Activated CD8-positive, alpha-beta memory T cell treated with anti-CD3 and anti-CD28 coated beads, Interleukin-2, amount 50 U/mL, for 24 hours (primary cell): Measurements from ENCODE around the gene ADD2.

ENCODE experiments used
- DNase-seq: peaks from one replicate; pipeline ENCODE4 v3.0.0-alpha.2; 2020; ENCODE audit errors: extremely low read depth

Gene ADD2

DNA sequence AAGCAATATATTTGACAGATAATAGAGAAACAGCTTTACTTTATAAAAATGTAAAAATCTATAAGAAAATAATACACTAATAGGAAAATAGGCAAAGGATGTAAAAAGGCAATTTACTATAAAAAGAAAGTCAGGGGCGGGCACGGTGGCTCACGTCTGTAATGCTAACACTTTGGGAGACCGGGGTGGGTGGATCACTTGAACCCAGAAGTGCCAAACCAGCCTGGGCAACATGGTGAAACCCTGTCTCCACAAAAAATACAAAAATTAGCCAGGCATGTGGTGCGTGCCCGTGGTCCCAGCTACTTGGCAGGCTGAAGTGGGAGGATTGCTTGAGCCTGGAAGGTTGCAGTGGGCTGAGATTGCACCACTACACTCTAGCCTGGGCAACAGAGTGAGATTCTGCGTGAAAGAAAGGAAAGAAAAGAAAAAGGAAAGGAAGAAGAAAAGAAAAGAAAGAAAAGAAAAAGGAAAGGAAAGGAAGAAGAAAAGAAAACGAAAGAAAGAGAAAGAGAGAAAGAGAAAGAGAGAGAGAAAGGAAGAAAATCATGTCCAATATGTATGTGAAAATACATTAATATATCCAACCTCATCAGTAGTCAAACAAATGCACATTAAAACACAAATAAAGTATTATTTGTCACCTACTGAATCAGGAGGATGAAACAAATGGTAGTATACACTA lies 65.1 kb downstream of the ADD2 start:
- no peak for DNase-seq

DNA sequence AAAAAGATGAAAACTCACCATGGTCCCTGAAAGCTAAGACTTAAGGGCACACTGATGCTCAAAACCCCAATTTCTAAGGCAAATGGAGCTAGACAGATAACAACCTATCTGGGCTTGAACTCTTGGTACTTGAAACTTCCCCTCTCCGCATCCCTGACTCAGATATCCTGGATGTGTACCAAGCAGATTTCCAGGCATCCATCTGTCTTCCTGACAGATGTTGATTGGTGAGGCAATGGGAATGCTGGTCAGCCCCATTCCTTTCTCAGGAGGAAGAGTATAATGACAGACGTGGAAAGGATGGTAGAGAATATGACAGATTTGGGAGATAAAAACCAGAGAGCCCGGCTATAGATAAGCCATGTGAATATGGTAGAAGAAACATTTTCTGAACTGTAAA lies 69.2 kb downstream of the ADD2 start:
- no peak for DNase-seq

DNA sequence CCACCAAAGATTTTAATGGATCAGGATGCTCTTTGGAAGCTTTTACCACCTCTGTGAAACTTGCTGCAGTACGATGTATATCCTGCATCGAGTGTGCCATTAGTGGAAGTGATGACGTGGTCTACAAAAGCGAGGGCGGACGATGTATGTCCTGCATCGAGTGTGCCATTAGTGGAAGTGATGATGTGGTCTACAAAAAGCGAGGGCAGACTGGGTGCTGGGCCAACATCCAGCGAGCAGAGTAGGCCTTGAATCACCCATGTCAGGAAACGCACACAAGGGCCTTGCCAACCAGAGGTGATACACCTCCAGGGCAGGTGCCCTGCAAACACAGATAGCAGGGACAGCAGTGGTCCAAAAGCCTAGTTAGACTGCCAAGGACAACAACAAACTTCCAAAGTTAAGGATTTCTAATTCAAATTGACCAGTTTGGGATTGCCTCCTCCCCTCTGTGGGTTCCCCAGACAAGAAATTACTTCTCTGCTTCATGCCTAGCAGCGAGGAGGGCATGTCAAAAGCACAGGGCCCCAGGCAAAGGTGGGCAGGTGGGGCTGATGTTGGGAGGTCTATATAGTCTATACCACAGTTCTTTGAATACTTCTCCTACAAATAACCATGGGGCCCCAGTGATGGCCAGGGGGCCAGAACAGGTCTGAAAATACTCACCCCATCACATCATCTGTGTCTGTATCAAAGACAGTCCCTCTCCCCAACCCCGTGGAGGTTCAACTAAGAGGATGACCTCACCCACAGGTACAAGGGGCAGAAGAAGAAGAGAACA lies 70.2 kb downstream of the ADD2 start:
- DNase-seq: no peak

DNA sequence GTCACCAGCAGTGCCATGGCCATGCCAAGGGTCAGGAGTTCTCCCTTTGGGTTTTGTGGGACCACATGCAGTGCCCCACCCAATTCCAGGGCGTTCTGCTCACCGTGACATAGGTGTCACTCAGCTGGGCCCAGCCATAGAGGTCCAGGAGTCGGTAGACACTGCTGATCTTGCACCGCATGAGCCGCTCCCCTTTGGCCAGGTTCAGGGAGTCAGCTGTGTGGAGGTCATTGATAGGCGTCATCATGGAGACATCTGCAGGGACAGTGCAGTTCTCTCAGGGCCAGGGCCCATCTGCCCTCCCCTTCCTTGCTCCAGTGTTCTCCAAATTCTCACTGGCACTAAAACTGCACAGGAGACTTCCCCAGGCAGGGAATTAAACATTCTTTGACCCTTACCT lies 71.9 kb downstream of the ADD2 start:
- DNase-seq: no peak

DNA sequence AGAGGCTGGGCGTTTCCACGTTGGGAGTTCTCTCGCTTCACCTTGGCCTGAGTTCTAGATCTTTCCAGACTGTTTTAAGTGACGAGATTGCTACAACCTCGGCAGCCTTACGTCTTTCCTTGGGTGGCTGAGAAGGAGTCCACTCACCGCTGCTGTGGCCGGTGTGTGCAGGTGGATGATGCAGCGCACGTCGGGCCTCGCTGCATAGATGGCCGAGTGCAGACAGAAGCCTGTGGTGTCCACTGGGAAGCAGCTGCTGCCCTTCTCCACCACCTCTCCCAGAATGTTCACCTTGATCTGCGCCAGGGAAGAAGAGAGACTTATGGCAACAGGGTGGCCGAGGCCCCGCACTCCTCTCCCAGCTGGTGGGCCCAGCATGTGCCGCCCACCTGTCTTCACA lies 75.7 kb downstream of the ADD2 start:
- no peak for DNase-seq

DNA sequence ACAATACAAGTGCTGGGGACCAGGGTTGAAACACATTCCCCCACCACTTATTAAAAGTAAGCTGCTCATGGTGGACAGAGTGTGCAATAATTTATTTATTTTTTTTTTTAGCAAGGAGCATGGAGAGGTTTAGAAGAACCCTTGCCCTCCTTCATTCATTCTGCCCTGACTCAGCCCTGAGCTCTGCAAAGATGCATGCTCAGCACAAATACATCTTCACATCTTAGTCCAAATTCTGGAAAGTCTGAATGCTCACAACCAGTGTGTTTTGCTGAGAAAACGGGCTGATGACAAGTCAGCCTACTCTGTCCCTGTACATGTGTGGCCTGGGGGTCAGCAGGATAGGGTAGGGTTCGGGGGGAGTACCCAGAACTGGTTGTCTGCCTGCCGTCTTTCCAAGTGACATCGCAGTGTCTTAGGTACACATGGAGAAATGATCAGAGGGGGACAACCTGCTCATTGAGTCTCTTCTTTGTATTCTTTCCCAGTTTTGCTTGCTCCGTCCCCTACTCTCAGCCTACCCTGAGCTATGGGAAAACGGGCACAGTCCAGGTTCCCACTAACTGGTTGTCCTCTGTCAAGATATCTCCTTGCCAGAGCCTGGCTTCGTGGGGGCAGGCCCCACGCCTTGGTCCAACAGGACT lies 76.4 kb downstream of the ADD2 start:
- no peak for DNase-seq

DNA sequence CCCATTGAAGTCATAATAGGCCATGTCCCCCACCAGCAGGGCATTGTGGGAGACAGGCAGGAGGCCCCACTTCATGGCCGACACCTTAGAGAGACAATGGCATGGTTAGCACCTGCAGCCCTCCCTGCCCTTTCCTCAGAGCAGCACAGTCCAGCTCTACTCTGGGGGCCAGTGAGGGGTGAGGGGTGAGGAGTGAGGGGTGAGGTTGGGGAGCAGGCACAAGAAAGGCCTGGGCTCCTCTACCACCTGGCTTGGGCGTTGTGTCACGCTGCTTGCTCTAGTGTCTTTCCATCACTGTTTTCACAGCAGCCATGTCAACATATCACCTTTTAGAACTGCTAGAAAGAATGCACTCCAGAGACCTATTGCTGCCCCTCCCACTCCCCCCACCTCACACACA lies 77.2 kb downstream of the ADD2 start:
- no peak for DNase-seq

DNA sequence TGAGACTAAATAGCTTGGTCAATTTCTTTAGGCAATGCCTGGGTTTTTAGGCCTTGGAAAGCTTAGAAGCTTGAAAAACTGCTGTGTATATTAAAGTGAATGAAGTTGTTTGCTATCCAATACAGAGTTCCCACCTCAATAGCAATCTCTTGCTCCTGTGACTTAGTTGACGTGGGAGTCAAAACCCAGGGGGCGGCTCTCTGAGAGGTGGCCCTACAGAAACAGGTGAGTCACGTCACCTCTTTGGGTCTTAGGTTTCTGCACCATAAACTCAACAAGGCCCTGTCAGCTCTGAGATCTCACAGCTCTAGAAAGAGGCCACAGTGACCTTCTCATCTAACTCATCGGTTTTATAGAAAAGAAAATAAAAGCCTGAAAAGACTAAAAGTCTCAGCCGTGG lies 79.6 kb downstream of the ADD2 start:
- DNase-seq: no peak

DNA sequence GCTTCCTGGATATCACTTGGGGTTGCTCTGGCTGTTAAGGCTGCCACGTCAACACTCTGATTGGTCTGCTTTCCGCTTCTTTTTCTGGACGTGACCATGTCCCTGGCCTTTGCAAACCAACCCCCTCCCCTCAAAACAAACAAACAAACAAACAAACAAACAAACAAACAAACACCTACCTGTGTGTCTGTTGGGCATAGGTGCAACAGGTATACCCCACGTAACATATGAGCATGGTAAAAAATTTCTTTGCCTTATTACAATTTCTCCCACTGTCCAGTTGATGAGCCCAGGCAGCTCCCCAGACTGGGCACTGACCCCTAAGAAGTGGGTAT lies 80.6 kb downstream of the ADD2 start:
- DNase-seq: no peak

DNA sequence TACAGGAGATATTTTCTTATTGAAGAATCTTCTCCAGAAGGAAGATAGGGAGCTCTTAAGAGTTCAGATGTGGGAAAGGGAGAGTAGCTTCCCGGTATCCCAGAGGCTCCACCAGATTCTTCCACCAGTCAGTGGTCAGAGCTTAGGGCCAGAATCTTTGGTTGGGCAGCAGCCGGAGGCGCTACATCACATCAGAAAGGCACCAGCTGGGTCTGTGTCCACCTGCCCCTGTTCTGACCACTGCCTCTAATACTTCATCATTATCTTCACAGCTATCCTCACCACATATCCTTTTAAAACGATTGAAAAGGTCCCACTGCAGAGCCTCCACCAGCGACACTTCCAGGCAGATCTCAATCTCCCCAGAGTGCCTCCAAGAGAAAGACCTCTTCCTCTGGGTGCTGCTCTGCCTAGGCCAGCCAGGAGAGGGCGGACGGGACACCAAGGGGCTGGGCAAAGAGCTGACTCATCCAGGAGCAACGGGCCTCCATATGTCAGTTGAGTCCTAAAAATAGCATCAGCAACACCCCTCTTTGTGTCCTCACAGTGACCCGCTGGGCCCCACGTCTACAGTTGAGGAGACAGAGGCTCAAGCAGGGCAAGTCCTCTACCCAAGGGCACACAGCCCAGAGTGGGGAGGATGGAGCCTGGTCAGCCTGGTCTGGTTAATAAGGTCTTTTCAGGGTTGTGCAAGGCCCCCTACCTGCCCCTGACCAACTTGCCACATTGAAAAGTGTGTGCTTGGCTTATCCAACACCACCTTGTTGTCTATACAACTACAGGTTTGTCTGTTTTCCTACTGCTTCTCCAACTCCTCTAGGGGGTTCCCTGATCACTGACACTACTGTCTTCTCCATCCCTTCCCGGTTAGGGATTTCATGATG lies 81.2 kb downstream of the ADD2 start:
- peak; percentile 7 for DNase-seq

DNA sequence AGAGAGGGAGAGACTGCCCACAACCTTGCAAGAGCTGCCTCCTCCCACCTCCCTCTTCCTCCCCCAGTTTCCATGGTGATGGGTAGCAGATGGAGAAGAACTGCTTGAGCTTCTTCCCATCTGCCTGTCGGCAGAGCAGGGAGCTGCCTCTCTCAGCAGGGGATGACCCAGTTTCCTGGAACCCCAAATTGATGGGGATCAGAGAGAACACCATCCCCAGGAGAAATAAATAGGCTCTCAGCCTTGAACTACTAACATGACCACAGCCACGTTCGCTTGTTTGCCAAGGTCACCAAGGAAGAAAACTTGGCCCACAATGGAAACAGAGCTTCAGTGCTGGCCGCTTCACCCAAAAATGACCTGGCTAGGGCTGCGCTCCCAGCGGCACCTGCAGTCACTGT lies 82.2 kb downstream of the ADD2 start:
- no peak for DNase-seq

DNA sequence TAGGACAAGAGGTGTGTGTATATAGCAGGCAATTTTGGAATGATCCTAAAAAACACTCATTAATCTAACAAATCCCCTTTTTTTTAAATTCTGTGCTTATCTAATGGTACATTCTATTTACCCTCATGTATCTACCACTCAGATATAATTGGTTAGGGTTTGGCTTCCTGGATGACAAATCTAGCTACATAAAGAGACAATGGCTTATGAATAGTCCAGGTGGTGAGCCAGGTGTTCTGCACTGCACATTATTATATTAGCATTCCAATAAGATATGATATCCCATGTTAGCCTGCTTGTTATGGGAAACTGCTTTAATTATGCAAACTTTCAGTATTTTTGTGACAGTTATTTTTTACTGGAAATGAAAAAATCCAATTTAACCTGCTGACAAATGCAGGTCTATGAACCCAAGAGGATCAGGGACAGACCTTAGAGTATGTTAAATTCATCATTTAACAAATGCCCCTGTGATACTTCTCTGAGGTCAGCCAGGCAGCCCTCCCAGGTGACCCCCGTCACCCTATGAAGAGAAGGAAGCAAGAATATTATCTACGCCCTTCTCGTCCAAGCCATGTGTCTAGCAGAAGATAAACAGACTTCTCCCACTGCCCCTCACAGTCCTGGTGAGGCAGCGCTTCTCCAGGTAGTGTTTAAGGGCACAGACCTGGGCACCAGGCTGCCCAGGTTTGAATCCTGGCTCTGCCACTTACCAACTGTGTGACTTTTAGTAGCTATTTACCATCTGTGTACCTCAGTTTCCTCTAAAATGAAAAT lies 83.0 kb downstream of the ADD2 start:
- no peak for DNase-seq

DNA sequence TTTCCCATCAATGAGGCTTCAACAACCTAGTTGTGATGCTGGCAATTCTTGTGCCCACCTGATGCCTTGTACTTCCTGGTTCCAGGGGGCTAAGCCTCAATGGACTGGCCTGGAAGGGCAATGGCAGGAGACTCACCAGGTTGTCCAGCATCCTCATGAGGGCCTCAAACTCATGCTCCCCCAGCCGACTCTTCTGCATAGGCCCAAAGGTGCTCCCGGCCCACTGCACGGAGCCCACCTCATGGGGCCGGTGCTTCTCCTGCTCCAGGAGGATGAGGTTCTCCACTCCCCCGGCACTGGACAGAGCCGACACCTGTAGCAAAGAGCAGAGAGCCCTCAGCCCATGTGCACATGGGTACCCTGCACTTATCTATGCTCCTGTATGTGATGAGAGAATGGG lies 84.5 kb downstream of the ADD2 start:
- no peak for DNase-seq

DNA sequence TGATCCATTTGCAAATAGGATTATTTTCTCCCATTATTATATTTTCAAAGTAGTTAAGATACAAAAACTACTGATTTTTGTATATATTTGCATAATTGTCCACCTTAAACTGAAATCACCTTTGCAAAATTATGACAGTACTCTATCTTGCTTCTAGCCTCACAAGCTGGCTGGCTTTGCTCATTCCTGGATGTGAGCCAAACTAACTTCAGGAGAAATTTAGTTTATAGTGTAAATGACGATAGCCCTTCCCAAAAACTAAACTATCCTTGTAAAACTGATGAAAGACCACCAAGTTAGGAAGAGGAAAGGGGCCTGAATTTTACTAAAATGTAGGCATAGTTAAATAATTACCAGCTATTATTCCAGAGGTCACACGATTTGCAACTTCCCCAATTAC lies 87.3 kb downstream of the ADD2 start:
- no peak for DNase-seq

DNA sequence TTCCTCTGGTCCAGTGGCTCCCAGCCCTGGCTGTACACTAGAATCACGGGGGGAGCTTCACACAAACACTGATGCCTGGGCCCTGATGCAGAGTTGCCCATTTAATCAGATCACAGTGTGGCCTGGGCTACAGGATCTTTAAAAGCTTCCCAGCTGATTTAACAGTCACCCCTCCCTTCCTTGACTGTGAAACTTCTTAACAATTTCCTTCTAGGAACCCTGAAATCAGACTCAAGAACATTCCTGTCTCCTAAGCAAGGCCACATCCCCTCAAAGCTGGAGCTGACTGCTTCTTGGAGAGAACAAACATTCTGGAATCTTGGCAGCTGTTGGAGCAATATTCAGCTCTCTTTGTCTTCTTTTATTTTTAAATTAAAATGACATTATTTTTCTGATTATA lies 88.7 kb downstream of the ADD2 start:
- no peak for DNase-seq

DNA sequence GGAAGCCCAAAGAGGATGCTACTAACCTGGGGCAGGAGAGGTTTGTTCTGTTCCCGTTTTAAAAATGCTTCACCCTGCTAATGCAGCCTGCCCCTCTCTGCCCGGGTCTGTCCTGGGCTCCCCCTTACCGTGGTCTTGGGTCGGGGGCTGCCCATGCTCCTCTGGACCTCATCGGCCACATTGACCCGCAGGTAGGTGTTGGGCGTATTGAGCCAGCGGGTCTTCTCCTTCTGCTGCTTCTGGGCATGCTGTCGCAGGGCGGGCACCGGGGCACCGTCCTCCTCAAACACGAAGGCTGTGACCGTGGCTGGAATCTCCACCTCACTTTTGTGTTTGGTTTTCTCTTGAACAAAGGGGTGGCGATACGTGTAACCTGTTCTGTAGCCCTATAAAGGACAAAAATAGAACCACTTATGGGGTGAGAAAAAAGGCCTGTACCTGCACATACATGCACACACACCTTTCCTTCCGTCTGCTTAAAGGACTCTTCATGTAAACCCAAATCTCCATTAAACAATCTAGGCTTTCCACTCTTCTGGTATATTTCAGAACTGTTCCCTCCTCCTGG lies 89.3 kb downstream of the ADD2 start:
- no peak for DNase-seq

DNA sequence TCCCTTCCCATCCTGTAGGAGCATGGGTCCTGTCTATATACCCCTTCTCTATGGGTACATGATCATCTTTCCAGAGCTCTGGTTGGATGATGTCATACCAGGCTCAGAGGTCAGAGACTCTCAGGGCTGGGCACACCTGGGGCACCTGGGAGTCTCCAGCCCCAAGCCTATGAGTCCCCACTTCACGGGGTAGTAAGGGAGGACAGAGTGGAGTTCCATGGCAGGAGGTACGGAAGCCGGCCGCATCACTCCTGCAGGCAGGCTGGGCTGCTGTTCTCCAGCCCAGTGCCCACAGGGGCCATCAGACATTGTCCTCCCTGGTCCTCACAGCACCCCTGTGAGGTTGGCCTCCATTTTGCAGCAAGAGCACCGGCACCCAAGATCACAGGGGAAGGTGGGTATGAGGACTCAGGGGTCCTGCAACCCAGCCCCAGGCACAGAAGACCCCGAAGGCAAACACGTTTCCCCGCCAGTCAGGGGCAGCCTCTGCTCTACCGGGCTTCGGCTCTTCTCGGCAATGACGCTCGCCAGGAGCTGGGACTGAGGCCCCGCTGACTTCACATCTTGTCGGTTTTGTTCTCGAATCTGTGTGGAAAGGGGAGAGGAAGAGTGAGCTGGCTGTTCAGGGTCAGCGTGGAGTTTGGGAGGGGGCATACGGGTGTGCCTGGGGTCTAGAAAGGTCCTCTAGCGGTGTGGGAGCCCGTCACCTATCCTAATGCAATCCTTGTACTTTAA lies 91.5 kb downstream of the ADD2 start:
- no peak for DNase-seq

DNA sequence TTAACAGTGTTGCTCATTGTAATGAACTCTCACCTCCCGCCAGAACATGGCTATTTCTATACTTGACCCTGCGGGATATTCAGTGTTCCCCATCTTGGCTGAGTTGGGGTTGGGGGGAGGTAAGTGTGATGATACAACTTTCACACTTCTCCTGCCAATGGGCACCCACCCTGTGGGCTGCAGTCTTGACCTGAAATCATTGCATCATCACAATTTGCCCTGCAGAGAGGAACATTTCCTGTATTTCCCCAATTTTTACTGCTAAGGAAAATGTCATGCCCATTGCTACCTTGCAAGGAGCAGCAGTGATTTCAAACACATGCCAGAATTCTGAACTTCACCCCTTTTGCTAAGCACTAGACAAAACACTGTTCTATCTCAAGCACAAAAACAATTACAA lies 92.1 kb downstream of the ADD2 start:
- DNase-seq: no peak

DNA sequence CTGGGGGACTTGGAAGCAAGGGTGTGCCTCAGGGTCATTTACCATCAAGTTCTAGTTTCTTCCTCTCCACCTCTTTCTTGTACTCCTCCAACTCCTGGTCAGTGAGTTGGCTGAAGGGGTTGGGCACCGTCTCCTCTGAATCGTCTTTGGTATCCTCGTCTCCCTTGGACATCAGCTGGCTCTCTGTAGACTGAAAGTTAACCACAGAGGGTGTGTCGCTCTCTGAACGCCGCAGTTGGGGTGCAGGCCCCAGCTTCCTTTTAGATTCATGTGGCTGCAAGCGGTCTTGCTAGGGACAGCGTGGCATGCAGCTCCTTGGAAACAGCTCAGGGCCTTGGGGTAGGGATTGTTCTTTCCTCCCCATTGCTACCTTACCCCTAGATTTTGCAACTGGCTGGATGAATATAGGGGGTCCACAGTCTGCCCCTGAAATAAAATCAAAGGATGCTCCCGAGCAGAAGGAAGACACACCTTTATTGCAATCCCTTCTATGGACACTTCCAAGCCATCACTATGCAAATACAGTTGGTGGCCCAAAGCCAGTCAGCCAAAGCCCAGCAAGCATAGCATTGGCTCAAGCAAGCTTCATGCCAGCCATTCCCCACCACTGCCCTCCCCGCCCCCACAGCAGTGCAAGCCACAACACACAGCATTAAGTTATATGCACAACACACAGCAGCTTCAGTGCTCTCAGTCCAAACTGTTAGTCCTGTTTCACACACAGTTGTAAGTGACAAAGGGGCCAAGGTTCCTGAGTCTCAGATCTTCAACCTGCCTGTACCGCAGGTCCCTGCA lies 93.2 kb downstream of the ADD2 start:
- DNase-seq: no peak
